Measurements from ENCODE around the gene KCNE1. TPM values are rescaled to one million over a fixed set of nuclear protein-coding genes. Genes with fewer than 3 reads are reported as not detected.
"Not testable (repeated sequence)": the region's sequence is repeated elsewhere in the genome, so short reads cannot be mapped to it uniquely, and the experiment has no call there.

KCNE1 gene
- total RNA-seq, 1 donor from 2014 or later, result 4.3 TPM

- intact Hi-C loops (cut with DNase I); ATAC-seq (ENCODE audit: poor library complexity); DNase-seq: not testable (repeated sequence)
These were observed 53.7 kb downstream of the KCNE1 start for GRCh38 chr21:34458266-34458665.

- DNase-seq; intact Hi-C loops (cut with DNase I); ATAC-seq (ENCODE audit: poor library complexity): not testable (repeated sequence)
These were observed 55.8 kb downstream of the KCNE1 start for GRCh38 chr21:34456180-34456579.

GRCh38 chr21:34455628-34456027 is 56.4 kb downstream of the KCNE1 start:
- peak; percentile 76 for ATAC-seq (ENCODE audit: poor library complexity)
- DNase-seq; intact Hi-C loops (cut with DNase I): not testable (repeated sequence)

- intact Hi-C loops (cut with DNase I); DNase-seq: not testable (repeated sequence)
- ATAC-seq (ENCODE audit: poor library complexity), result peak; percentile 88
These were observed 65.0 kb downstream of the KCNE1 start for GRCh38 chr21:34447018-34447417.

- peak; percentile 72 for ATAC-seq (ENCODE audit: poor library complexity)
- DNase-seq; intact Hi-C loops (cut with DNase I): not testable (repeated sequence)
These were observed 68.5 kb downstream of the KCNE1 start for GRCh38 chr21:34443486-34443885.

- DNase-seq; intact Hi-C loops (cut with DNase I): not testable (repeated sequence)
- peak; percentile 74 for ATAC-seq (ENCODE audit: poor library complexity)
These were observed 82.3 kb downstream of the KCNE1 start for GRCh38 chr21:34429710-34430109.

GRCh38 chr21:34428441-34428840 is 83.6 kb downstream of the KCNE1 start:
- ATAC-seq (ENCODE audit: poor library complexity); DNase-seq; intact Hi-C loops (cut with DNase I): not testable (repeated sequence)

GRCh38 chr21:34427339-34427738 is 84.7 kb downstream of the KCNE1 start:
- intact Hi-C loops (cut with DNase I); ATAC-seq (ENCODE audit: poor library complexity); DNase-seq: not testable (repeated sequence)

GRCh38 chr21:34423805-34424204 is 88.2 kb downstream of the KCNE1 start, which contains the start of gene SMIM34:
Gene SMIM34, minus strand, starts transcription at chr21:34423951. Its CDS starts 112 bp downstream, at chr21:34423839.
- ATAC-seq (ENCODE audit: poor library complexity); DNase-seq; intact Hi-C loops (cut with DNase I): not testable (repeated sequence)

GRCh38 chr21:34417448-34418077 is 94.4 kb downstream of the KCNE1 start:
- DNase-seq; ATAC-seq (ENCODE audit: poor library complexity); intact Hi-C loops (cut with DNase I): not testable (repeated sequence)

GRCh38 chr21:34407294-34407693 is 104.7 kb downstream of the KCNE1 start:
- ATAC-seq (ENCODE audit: poor library complexity); DNase-seq; intact Hi-C loops (cut with DNase I): not testable (repeated sequence)

GRCh38 chr21:34406676-34407075 is 105.3 kb downstream of the KCNE1 start:
- ATAC-seq (ENCODE audit: poor library complexity); intact Hi-C loops (cut with DNase I); DNase-seq: not testable (repeated sequence)

- intact Hi-C loops (cut with DNase I); ATAC-seq (ENCODE audit: poor library complexity); DNase-seq: not testable (repeated sequence)
These were observed 105.9 kb downstream of the KCNE1 start for GRCh38 chr21:34406102-34406501.

GRCh38 chr21:34405686-34406085 is 106.3 kb downstream of the KCNE1 start:
- ATAC-seq (ENCODE audit: poor library complexity); DNase-seq; intact Hi-C loops (cut with DNase I): not testable (repeated sequence)

- intact Hi-C loops (cut with DNase I); ATAC-seq (ENCODE audit: poor library complexity); DNase-seq: not testable (repeated sequence)
These were observed 107.3 kb downstream of the KCNE1 start for GRCh38 chr21:34404742-34405141.

GRCh38 chr21:34400522-34400921 is 111.5 kb downstream of the KCNE1 start:
- DNase-seq; intact Hi-C loops (cut with DNase I); ATAC-seq (ENCODE audit: poor library complexity): not testable (repeated sequence)
